ENCODE measurements around the gene MAN1A1.

DNA sequence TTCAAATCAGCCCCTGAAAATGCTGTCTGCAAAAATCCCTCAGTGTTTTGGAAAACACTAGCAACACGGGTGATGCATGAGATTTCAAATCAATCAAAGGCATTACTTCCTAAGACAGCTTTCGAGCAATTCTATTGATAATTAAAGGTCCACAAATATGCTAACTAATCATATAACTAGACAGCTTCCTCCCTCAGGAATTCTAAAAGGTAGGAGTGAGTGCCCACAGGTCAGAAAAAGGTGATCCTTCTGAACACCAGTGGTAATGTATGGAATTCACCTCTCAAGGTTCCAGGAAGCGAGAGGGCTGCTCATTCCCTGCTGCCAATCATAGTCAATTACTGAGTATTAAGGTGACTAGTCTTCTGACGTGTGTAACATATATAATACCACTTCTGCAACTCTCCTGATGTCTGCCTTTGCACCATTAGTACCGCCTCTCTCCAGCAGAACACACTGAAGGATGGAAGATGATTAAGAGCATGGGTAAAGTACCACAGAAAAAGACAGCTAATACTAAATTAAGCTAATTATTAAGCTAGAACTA lies 16.4 kb downstream of the MAN1A1 start:
- TF ChIP-seq, protein P1, sequence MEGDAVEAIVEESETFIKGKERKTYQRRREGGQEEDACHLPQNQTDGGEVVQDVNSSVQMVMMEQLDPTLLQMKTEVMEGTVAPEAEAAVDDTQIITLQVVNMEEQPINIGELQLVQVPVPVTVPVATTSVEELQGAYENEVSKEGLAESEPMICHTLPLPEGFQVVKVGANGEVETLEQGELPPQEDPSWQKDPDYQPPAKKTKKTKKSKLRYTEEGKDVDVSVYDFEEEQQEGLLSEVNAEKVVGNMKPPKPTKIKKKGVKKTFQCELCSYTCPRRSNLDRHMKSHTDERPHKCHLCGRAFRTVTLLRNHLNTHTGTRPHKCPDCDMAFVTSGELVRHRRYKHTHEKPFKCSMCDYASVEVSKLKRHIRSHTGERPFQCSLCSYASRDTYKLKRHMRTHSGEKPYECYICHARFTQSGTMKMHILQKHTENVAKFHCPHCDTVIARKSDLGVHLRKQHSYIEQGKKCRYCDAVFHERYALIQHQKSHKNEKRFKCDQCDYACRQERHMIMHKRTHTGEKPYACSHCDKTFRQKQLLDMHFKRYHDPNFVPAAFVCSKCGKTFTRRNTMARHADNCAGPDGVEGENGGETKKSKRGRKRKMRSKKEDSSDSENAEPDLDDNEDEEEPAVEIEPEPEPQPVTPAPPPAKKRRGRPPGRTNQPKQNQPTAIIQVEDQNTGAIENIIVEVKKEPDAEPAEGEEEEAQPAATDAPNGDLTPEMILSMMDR (IDR thresholded peaks at IDR 0.05; ENCODE audit: poor library complexity, severe bottlenecking), result no peak
- peak; percentile 32 for TF ChIP-seq POLR2AphosphoS5 (IDR thresholded peaks at IDR 0.05)

Data from neural cell (in vitro differentiated cells).